Gastroesophageal sphincter (tissue), 3 donors: Measurements from ENCODE around the gene PLK3.

ENCODE experiments used
- EP300 ChIP-seq: sonication (generic); formaldehyde crosslinking; IDR thresholded peaks from one replicate; pipeline ENCODE4 v1.6.1; 2017; ENCODE audit warnings: antibody characterized with exemption, mild to moderate bottlenecking
- POLR2AphosphoS5 ChIP-seq: sonication (generic); formaldehyde crosslinking; IDR thresholded peaks from one replicate; pipeline ENCODE4 v1.6.1; 2017; ENCODE audit warnings: antibody characterized with exemption
- TF ChIP-seq, protein P1 (sequence below), 4 experiments: fragments of 200-600 bp in 2 of 4; fragments of 450-650 bp in 2 of 4; sonication (generic) in 1 of 4; IDR thresholded peaks; one replicate each; pipeline ENCODE4 v1.5.1; 2017 to 2019; ENCODE audit warnings: antibody characterized with exemption in 4 of 4, mild to moderate bottlenecking in 2 of 4, moderate library complexity in 2 of 4

- TF ChIP-seq, protein P1, sequence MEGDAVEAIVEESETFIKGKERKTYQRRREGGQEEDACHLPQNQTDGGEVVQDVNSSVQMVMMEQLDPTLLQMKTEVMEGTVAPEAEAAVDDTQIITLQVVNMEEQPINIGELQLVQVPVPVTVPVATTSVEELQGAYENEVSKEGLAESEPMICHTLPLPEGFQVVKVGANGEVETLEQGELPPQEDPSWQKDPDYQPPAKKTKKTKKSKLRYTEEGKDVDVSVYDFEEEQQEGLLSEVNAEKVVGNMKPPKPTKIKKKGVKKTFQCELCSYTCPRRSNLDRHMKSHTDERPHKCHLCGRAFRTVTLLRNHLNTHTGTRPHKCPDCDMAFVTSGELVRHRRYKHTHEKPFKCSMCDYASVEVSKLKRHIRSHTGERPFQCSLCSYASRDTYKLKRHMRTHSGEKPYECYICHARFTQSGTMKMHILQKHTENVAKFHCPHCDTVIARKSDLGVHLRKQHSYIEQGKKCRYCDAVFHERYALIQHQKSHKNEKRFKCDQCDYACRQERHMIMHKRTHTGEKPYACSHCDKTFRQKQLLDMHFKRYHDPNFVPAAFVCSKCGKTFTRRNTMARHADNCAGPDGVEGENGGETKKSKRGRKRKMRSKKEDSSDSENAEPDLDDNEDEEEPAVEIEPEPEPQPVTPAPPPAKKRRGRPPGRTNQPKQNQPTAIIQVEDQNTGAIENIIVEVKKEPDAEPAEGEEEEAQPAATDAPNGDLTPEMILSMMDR (IDR thresholded peaks at IDR 0.05) = no peak
- TF ChIP-seq EP300 = no peak
- no peak for TF ChIP-seq POLR2AphosphoS5
Measured at GRCh38 chr1:44821240-44821715, 21.1 kb downstream of the PLK3 start.
